Measurements from ENCODE around the gene CYCS. TPM values are rescaled to one million over a fixed set of nuclear protein-coding genes. Genes with fewer than 3 reads are reported as not detected.

CYCS gene
- total and polyA plus RNA-seq, 2 of the 8 experiments (the other 6 are each of a cell fraction or from before 2014, with no cell fraction given): 48.6 to 229 TPM

- H3K14ac ChIP-seq (ENCODE audit: insufficient read length): no peak overlapping the region
- H2BK12ac ChIP-seq (ENCODE audit: low read depth, low read length): no peak overlapping the region
- no peaks in the 10 kb centered on the region for H3K27me3 ChIP-seq (replicated peaks in 1 of 4; ENCODE audit: control insufficient read depth in 3 of 4, extremely low read depth in 1 of 4, insufficient read depth in 3 of 4, low read length in 3 of 4)
- no peak overlapping the region for H3K18ac ChIP-seq (ENCODE audit: extremely low read depth, low read length)
- H2BK15ac ChIP-seq (ENCODE audit: low read length): no peak overlapping the region
- FAIRE-seq (no peak), DNase-seq (ENCODE audit: low read depth in 1 of 2, low spot score in 2 of 2) (no peak)
- no peak overlapping the region; the same call in 1 of the 2 replicates for H2AFZ ChIP-seq (ENCODE audit: low read length)
- no peaks in the 10 kb centered on the region for H3K79me1 ChIP-seq (ENCODE audit: low read depth, low read length)
- no peaks in the 10 kb centered on the region for H3K23me2 ChIP-seq (ENCODE audit: low read depth, low read length)
- no peaks in the 10 kb centered on the region for H3K36me3 ChIP-seq (ENCODE audit: control insufficient read depth in 2 of 4, insufficient read depth in 4 of 4, low read length in 3 of 4)
- H4K20me1 ChIP-seq (replicated peaks in 1 of 2; ENCODE audit: control insufficient read depth in 1 of 2, insufficient read depth in 2 of 2, low read length in 2 of 2): no peaks in the 10 kb centered on the region
- 87% methylated on average over 5 of the region's 5 CpGs; no CpG with 5 or more reads in 1 of the 2 experiments for WGBS, 2 experiments (ENCODE audit: extremely low coverage in 1 of 2, insufficient coverage in 1 of 2, insufficient read length in 1 of 2, insufficient replicate concordance in 2 of 2, low coverage in 1 of 2, low lambda C conversion rate in 2 of 2, missing lambda C conversion rate in 1 of 2)
- H2BK20ac ChIP-seq (ENCODE audit: low read length): no peak overlapping the region
- H3K9me3 ChIP-seq (ENCODE audit: insufficient read depth in 2 of 2, low read depth in 1 of 2, low read length in 1 of 2): no peaks in the 10 kb centered on the region; a peak in 1 of 4 replicates
- H4K8ac ChIP-seq (ENCODE audit: extremely low read depth, insufficient read depth, low read length): no peak overlapping the region
- H2BK5ac ChIP-seq (ENCODE audit: low read depth, low read length): no peak overlapping the region
- H3K79me2 ChIP-seq (ENCODE audit: control insufficient read depth in 1 of 2, insufficient read depth in 2 of 2, low read length in 2 of 2): no peaks in the 10 kb centered on the region
- H4K91ac ChIP-seq (replicated peaks; ENCODE audit: insufficient read length, low read length): no peak overlapping the region
- H3K4ac ChIP-seq (replicated peaks; ENCODE audit: insufficient read length, low read depth, low read length): no peak overlapping the region
- ChIA-PET CTCF (ENCODE audit: partially characterized antibody) (interaction anchor here (0.6 to 8.1 kb wide), 9 partner anchors 20 to 283 kb away, joined by 3 to 84 read pairs (median 7); no protein-coding TSS in a partner anchor), POLR2A (ENCODE audit: partially characterized antibody) (no interaction called here)
- no peak overlapping the region for H4K5ac ChIP-seq (ENCODE audit: insufficient read length, low read depth, low read length)
- H2BK120ac ChIP-seq (replicated peaks; ENCODE audit: low read depth, low read length): no peak overlapping the region
- no peak overlapping the region for H2AK5ac ChIP-seq (ENCODE audit: low read depth, low read length)
- no peak overlapping the region for H3K56ac ChIP-seq (replicated peaks; ENCODE audit: insufficient read length, low read depth, low read length)
- H3K9ac ChIP-seq (replicated peaks in 1 of 4; ENCODE audit: extremely low read depth in 1 of 4, low read depth in 3 of 4, low read length in 3 of 4): no peak overlapping the region
- H3K4me3 ChIP-seq (ENCODE audit: extremely low read depth in 1 of 4, insufficient read depth in 2 of 4, low read depth in 3 of 4, low read length in 4 of 4): no peak overlapping the region
- no peak overlapping the region for H3K4me2 ChIP-seq (ENCODE audit: insufficient read depth in 1 of 2, low read depth in 2 of 2, low read length in 2 of 2)
- no peak overlapping the region for H3K23ac ChIP-seq (ENCODE audit: insufficient read length)
- H3K4me1 ChIP-seq (replicated peaks in 1 of 4; ENCODE audit: control insufficient read depth in 3 of 4, insufficient read depth in 4 of 4, low read length in 3 of 4): no peaks in the 10 kb centered on the region
- no peak overlapping the region for H3K27ac ChIP-seq (ENCODE audit: low read depth, low read length)
- TF ChIP-seq POLR2A (IDR thresholded peaks at IDR 0.05; ENCODE audit: control extremely low read depth in 1 of 2, low read depth in 2 of 2, low read length in 2 of 2): no peak
- no peak for TF ChIP-seq KDM5A (IDR thresholded peaks at IDR 0.05; ENCODE audit: low read length)
- TF ChIP-seq TAF7 (optimal IDR thresholded peaks at IDR 0.05; ENCODE audit: borderline replicate concordance, low read depth, low read length): no peak
- no peak for TF ChIP-seq YY1 (IDR thresholded peaks at IDR 0.05; ENCODE audit: low read depth, low read length)
- no peak for TF ChIP-seq SIRT6 (IDR thresholded peaks at IDR 0.05; ENCODE audit: low read length)
These were observed 29.3 kb downstream of the CYCS start for GRCh38 chr7:25095516-25096345.
